ENCODE data around the gene PRR22.
"Not testable (repeated sequence)": the region's sequence is repeated elsewhere in the genome, so short reads cannot be mapped to it uniquely, and the experiment has no call there.

The PRR22 gene

DNA sequence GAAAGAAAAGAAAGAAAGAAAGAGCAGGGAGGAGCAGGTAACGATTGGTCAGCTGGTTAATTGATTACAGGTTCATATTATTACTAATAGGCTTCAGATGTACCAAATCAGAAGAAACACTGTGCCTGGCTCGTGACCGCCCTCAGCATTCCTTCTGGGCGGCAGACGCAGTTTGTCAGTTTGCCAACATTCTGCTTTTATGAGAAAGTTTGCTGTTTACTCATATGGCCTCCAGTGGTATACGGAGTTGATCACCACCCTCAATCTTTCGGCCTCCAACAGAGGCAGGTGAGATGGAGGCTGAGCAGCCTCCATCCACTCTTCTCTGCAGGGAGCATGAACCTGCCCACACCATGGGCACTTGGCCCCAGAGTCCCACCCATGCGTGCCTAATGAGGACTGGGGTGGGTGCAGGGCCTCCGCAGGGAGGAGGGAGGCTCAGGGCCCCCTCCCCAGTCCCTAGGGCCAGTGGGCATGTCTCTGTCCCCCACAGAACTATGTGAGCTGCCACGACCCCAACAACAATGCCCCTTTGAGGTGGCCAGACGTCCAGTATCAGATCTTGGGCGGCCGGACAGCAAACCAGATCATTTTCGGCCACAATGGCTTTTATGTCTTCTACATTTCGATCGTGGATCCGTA is 8.8 kb downstream of the PRR22 start:
- DNase-seq, result no peak
- Mint-ChIP-seq H3K4me3 (no peak overlapping the region), H3K4me1 (no peaks in the 10 kb centered on the region), H3K27ac (no peak overlapping the region), H3K9me3 (no peaks in the 10 kb centered on the region), H3K27me3 (peaks cover 8% of the 10 kb centered on the region), H3K36me3 (no peaks in the 10 kb centered on the region)
- CTCF ChIA-PET, result no interaction called here

DNA sequence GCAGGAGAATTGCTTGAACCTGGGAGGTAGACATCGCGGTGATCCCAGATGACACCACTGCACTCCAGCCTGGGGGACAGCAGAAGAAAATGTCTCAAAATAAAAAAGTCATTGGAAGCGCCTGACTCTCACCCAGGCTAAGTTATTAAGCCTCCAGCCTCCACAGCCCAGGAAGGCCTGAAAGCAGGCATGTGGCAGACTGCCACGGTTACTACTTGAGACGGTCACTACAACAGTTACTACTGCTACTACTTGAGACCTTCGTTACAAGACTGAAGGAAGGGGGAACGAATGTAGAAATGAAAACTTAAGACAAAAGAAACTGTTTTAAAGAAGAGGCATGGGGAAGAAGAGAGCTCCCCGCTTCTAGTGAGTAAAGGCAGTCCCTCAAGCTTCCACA is 9.6 kb downstream of the PRR22 start:
- H3K4me1 Mint-ChIP-seq, result no peaks in the 10 kb centered on the region
- no peaks in the 10 kb centered on the region for H3K36me3 Mint-ChIP-seq
- DNase-seq, result no peak
- H3K27me3 Mint-ChIP-seq, result peaks cover 8% of the 10 kb centered on the region
- no peaks in the 10 kb centered on the region for H3K9me3 Mint-ChIP-seq
- no peak overlapping the region for H3K4me3 Mint-ChIP-seq
- CTCF ChIA-PET, result interaction anchor here (1.3 kb wide), 1 partner anchor 15 kb away, joined by 3 read pairs; no protein-coding TSS in a partner anchor
- no peak overlapping the region for H3K27ac Mint-ChIP-seq

DNA sequence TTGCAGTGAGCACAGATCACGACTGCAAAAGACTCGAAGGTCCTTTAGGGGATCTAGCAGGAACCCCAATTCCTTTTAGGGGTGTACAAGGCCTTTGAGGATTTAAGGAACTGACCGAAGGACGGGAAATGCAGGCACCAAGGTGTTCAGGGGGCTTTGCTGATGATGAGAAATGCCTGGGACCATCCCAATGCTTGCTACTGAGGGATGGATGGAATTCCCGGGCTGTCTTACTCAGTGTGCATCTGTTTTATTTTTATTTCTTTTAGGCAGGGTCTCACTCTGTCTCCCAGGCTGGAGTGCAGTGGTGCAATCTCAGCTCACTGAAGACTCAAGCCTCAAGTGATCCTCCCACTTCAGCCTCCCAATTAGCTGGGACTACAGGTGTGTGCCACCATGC is 11.3 kb downstream of the PRR22 start:
- CTCF ChIA-PET, result interaction anchor here (0.8 to 1.3 kb wide), 2 partner anchors 17 to 211 kb away, joined by 3 read pairs; no protein-coding TSS in a partner anchor

DNA sequence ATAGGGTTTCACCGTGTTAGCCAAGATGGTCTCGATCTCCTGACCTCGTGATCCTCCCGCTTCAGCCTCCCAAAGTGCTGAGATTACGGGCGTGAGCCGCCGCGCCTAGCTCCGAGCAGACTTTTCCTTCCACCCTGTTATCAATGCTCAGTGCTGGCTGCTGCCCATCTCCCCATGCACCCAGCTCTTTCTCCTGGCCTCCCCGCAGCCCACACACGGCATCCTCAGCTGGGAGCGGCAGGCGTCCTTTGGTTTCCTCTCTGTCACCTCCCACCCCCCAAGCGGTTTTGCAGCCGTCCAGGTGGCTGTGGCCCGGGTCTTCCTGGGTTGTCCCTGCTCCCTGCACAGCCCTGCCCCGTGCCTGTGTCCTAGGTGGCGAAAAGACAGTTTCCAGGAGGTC is 12.1 kb downstream of the PRR22 start:
- Mint-ChIP-seq H3K36me3 (no peaks in the 10 kb centered on the region), H3K9me3 (no peaks in the 10 kb centered on the region), H3K4me1 (no peaks in the 10 kb centered on the region), H3K27ac (no peak overlapping the region), H3K4me3 (no peak overlapping the region), H3K27me3 (peaks cover 8% of the 10 kb centered on the region)
- DNase-seq, result no peak
- CTCF ChIA-PET, result no interaction called here

More for the DNA sequence above, 11.3 kb downstream of the PRR22 start:
- H3K9me3 Mint-ChIP-seq, result no peaks in the 10 kb centered on the region
- no peak overlapping the region for H3K4me3 Mint-ChIP-seq
- peaks cover 8% of the 10 kb centered on the region for H3K27me3 Mint-ChIP-seq
- H3K27ac Mint-ChIP-seq, result no peak overlapping the region
- H3K36me3 Mint-ChIP-seq, result no peaks in the 10 kb centered on the region
- DNase-seq, result no peak
- H3K4me1 Mint-ChIP-seq, result no peaks in the 10 kb centered on the region

DNA sequence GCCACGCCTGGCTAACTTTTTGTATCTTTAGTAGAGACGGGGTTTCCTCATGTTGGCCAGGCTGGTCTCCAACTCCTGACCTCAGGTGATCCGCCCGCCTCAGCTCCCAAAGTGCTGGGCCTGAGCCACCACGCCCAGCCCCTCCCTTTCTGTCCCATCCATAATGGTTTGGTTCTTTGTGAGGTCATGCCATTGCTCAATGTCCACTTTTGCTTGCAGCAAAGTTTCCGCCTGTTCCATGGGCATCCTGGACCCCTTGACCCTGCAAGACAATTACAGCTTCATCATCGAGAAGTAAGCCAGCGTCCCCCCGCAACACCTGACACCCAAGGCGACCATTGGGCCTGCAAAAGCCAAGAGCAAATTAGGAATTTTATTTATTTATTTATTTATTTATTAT is 16.6 kb downstream of the PRR22 start:
- CTCF ChIA-PET, result no interaction called here
- peaks cover 6% of the 10 kb centered on the region for H3K27me3 Mint-ChIP-seq
- no peaks in the 10 kb centered on the region for H3K36me3 Mint-ChIP-seq
- H3K4me1 Mint-ChIP-seq, result no peaks in the 10 kb centered on the region
- DNase-seq, result no peak
- no peaks in the 10 kb centered on the region for H3K9me3 Mint-ChIP-seq
- H3K27ac Mint-ChIP-seq, result no peak overlapping the region
- H3K4me3 Mint-ChIP-seq, result no peak overlapping the region

DNA sequence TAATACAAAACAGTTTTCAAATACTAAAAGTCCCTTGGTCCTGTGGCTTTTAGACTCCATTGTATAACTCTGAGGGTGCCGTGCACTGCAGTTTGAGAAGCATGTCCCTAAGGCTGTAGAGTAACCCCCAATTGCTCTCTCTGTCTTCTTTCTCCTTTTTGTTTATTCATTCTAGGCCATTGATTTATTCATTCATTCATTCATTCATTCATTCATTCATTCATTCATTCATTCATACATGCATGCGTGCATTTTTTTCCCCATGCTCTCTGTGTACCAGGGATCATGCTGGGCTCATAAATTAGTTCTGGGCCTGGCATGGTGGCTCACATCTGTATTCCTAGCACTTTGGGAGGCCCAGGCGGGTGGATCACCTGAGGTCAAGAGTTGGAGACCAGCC is 19.3 kb downstream of the PRR22 start:
- no peak for DNase-seq

DNA sequence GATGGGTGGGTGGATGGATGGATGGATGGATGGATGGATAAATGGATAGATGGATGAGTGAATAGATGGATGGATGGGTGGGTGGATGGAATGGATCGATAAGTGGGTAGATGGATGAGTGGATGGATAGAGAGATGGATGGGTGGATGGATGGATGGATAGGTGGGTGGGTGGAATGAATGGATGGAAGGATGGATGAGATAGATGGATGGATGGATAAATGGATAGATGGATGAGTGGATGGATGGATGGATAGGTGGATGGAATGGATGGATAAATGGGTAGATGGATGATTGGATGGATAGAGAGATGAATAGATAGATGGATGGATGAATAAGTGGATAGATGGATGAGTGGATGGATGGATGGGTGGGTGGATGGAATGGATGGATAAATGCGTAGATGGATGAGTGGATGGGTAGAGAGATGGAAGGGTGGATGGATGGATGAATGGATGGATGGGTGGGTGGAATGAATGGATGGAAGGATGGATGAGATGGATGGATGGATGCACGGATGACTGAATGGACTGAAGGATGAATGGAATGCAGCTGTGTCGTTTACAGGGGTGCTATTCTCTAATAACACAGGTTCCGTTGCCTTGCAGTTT is 21.8 kb downstream of the PRR22 start:
- H3K9me3 Mint-ChIP-seq, result no peaks in the 10 kb centered on the region

More for the DNA sequence above, 19.3 kb downstream of the PRR22 start:
- Mint-ChIP-seq H3K27me3 (peaks cover 6% of the 10 kb centered on the region), H3K36me3 (no peaks in the 10 kb centered on the region), H3K27ac (no peak overlapping the region), H3K4me3 (no peak overlapping the region), H3K4me1 (no peaks in the 10 kb centered on the region), H3K9me3 (no peaks in the 10 kb centered on the region)
- CTCF ChIA-PET, result no interaction called here

DNA sequence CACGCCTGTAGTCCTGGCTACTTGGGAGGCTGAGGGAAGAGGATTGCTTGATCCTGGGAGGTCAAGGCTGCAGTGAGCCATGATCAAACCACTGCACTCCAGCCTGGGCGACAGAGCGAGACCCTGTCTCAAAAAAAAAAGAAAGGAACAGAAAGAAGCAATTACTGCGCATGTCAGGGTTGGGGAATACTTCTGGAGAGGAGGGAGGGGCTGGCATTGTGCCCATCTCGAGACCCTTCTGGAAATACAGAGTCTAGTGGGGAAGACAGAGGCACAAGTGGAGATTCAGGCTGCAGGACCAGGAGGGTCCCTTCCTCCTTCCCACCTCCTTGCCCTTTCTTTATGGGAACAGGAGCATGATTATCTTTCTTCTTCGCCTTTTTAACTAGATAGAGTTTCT is 30.8 kb downstream of the PRR22 start:
- peaks cover 14% of the 10 kb centered on the region for H3K27me3 Mint-ChIP-seq
- H3K9me3 Mint-ChIP-seq, result no peaks in the 10 kb centered on the region
- no peaks in the 10 kb centered on the region for H3K4me1 Mint-ChIP-seq
- no peak overlapping the region for H3K27ac Mint-ChIP-seq
- DNase-seq, result no peak
- no peaks in the 10 kb centered on the region for H3K36me3 Mint-ChIP-seq
- CTCF ChIA-PET, result no interaction called here
- no peak overlapping the region for H3K4me3 Mint-ChIP-seq

More for the DNA sequence above, 21.8 kb downstream of the PRR22 start:
- no peak for DNase-seq
- CTCF ChIA-PET, result no interaction called here
- Mint-ChIP-seq H3K4me1 (no peaks in the 10 kb centered on the region), H3K36me3 (no peaks in the 10 kb centered on the region), H3K27ac (no peak overlapping the region), H3K4me3 (no peak overlapping the region), H3K27me3 (peaks cover 9% of the 10 kb centered on the region)

DNA sequence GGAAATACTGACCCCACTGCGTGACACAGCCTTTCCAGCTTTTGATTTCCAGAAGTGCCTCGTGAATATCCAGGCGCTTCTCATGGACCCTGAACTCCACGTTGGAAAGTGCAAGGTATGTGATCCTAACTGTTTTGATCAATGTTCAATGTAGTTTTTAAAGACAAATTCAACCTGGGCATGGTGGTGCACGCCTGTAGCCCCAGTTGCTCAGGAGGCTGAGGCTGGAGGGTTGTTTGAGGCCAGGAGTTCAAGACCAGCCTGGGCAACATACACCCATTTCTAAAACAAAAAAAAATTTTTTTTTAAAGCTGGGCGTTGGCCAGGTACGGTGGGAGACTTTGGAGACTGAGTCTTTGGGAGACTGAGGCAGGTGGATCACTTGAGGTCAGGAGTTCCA is 32.8 kb downstream of the PRR22 start:
- no peak for DNase-seq
- Mint-ChIP-seq H3K4me1 (no peaks in the 10 kb centered on the region), H3K27ac (no peak overlapping the region), H3K9me3 (no peaks in the 10 kb centered on the region), H3K4me3 (no peak overlapping the region), H3K27me3 (peaks cover 18% of the 10 kb centered on the region), H3K36me3 (no peaks in the 10 kb centered on the region)
- CTCF ChIA-PET, result no interaction called here

DNA sequence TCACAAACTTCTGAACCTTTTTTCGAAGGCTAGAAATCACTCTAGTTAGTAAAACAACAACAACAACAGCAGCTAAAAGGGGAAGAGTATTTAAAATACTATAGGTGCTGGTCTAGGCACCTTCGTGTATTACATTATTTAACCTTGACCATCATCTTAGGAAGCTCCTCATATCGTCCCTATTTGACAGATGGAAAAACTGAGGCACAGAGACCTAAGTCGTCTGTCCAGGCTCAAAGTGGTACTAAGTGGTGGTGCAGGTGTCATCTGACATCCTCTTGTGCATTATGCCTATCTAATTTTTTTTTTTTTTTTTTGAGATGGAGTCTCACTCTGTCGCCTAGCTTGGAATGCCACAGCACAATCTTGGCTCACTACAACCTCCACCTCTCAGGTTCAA is 35.0 kb downstream of the PRR22 start:
- H3K27ac Mint-ChIP-seq, result no peak overlapping the region
- no peak overlapping the region for H3K4me3 Mint-ChIP-seq
- CTCF ChIA-PET, result no interaction called here
- no peaks in the 10 kb centered on the region for H3K36me3 Mint-ChIP-seq
- H3K27me3 Mint-ChIP-seq, result peaks cover 28% of the 10 kb centered on the region
- DNase-seq, result no peak
- H3K9me3 Mint-ChIP-seq, result no peaks in the 10 kb centered on the region
- H3K4me1 Mint-ChIP-seq, result no peaks in the 10 kb centered on the region

DNA sequence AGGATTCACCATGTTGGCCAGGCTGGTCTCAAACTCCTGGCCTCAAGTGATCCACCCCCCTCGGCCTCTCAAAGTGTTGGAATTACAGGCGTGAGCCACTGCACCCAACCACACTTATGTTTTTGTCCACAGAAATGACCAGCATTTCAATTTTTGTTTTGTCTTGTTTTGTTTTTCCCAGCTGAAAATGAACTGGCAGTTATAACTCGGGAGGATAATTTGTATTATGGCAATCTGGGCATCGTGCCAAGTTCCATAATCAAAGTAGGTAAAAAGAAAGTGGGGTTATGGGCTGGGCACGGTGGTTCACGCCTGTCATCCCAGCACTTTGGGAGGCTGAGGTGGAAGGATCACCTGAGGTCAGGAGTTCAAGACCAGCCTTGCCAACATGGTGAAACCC is 35.6 kb downstream of the PRR22 start:
- DNase-seq, H3K27ac Mint-ChIP-seq, H3K4me1 Mint-ChIP-seq, CTCF ChIA-PET, H3K36me3 Mint-ChIP-seq, H3K4me3 Mint-ChIP-seq, H3K9me3 Mint-ChIP-seq: not testable (repeated sequence)
- peaks cover 25% of the 10 kb centered on the region for H3K27me3 Mint-ChIP-seq

DNA sequence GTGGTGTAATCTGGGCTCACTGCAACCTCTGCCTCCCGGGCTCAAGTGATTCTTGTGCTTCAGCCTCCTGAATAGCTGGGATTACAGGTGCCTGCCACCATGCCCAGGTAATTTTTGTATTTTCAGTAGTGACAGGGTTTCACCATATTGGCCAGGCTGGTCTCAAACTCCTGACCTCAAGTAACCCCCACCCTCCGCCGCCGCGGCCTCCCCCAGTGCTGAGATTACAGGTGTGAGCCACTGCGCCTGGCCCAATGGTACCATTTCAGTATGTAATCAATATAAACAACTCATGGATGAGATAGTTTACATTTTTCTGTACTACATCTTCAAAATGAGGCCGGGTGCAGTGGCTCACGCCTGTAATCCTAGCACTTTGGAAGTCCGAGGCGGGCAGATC is 39.5 kb downstream of the PRR22 start:
- H3K9me3 Mint-ChIP-seq, CTCF ChIA-PET: not testable (repeated sequence)

DNA sequence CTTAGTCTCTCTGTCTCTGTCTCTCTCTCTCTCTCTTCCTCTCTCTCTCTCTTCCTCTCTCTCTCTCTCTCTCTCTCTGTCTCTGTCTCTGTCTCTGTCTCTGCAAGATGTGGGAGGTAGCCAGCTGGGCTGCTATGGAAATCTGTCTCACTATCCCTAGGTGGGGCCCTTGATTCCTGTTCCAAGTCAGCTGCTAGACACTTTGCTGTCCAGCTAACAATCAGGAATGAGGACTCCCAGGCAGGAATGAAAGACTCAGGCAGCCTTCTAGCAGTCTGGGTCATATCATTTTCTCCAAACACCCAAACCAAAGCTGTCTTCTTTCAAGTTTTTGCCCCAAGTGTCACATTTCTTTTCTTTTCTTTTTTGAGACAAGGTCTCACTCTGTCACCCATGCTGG is 40.9 kb downstream of the PRR22 start:
- no peak overlapping the region for H3K4me3 Mint-ChIP-seq
- no peaks in the 10 kb centered on the region for H3K36me3 Mint-ChIP-seq
- no peaks in the 10 kb centered on the region for H3K9me3 Mint-ChIP-seq
- CTCF ChIA-PET, result no interaction called here
- H3K27ac Mint-ChIP-seq, result no peak overlapping the region
- H3K4me1 Mint-ChIP-seq, result no peaks in the 10 kb centered on the region
- DNase-seq, result no peak
- H3K27me3 Mint-ChIP-seq, result peaks cover 28% of the 10 kb centered on the region

More for the DNA sequence above, 39.5 kb downstream of the PRR22 start:
- H3K4me3 Mint-ChIP-seq, H3K36me3 Mint-ChIP-seq, H3K27ac Mint-ChIP-seq, DNase-seq, H3K4me1 Mint-ChIP-seq: not testable (repeated sequence)
- H3K27me3 Mint-ChIP-seq, result peaks cover 28% of the 10 kb centered on the region

DNA sequence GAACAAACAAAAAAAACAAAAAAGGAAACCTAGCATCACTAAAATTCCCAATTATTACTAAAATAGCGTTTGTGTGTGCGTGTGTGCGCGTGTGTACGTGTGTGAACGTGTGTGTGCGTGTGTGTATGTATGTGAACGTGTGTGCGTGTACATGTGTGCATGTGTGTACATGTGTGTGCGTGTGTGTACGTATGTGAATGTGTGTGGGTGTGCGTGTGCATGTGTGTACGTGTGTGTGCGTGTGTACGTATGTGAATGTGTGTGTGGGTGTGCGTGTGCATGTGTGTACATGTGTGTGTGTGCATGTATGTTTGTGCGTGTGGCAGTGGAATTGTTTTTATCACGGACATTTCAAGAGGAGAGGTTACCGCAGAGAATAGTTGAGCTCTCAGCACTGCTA is 42.5 kb downstream of the PRR22 start:
- no peaks in the 10 kb centered on the region for H3K9me3 Mint-ChIP-seq
- DNase-seq, result no peak
- H3K36me3 Mint-ChIP-seq, result no peaks in the 10 kb centered on the region
- CTCF ChIA-PET, result no interaction called here
- H3K27ac Mint-ChIP-seq, result no peak overlapping the region
- H3K27me3 Mint-ChIP-seq, result peaks cover 22% of the 10 kb centered on the region
- no peak overlapping the region for H3K4me3 Mint-ChIP-seq
- no peaks in the 10 kb centered on the region for H3K4me1 Mint-ChIP-seq

DNA sequence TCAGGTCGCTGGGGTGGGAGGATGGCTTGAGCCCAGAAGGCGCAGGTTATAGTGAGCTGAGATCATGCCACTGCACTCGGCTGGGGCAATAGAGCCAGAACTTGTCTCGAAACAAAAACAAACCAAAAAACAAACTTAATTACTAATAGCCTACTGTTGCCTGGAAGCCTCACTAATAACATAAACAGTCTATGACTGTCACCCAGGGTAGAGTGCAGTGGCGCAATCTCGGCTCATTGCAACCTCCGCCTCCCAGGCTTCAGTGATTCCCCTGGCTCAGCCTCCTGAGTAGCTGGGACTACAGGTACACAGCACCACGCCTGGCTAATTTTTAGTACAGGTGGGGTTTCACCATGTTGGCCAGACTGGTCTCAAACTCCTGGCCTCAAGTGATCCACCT is 46.1 kb downstream of the PRR22 start:
- H3K4me3 Mint-ChIP-seq, result no peak overlapping the region
- CTCF ChIA-PET, result no interaction called here
- peaks cover 13% of the 10 kb centered on the region for H3K27me3 Mint-ChIP-seq

More for the DNA sequence above, 46.1 kb downstream of the PRR22 start:
- Mint-ChIP-seq H3K9me3 (no peaks in the 10 kb centered on the region), H3K4me1 (no peaks in the 10 kb centered on the region), H3K27ac (no peak overlapping the region), H3K36me3 (no peaks in the 10 kb centered on the region)
- no peak for DNase-seq
